Glutamatergic neuron (in vitro differentiated cells): Measurements from ENCODE around the gene PA2G4. TPM values are rescaled to one million over a fixed set of nuclear protein-coding genes. Genes with fewer than 3 reads are reported as not detected.

Source experiments
- DNase-seq: peaks from one replicate; pipeline ENCODE4 v3.0.0; 2022
- H3K27ac Mint-ChIP-seq: one replicate; pipeline ENCODE4 v1.8.0; 2020; ENCODE audit warnings: mild to moderate bottlenecking, mixed read lengths, inconsistent platforms; ENCODE audit not compliant: unreplicated experiment
- H3K27me3 Mint-ChIP-seq: one replicate; pipeline ENCODE4 v1.8.0; 2020; ENCODE audit warnings: mild to moderate bottlenecking, moderate library complexity, mixed read lengths, inconsistent platforms; ENCODE audit not compliant: unreplicated experiment
- H3K36me3 Mint-ChIP-seq: one replicate; pipeline ENCODE4 v1.8.0; 2020; ENCODE audit warnings: mild to moderate bottlenecking, mixed read lengths, inconsistent platforms; ENCODE audit not compliant: unreplicated experiment
- H3K4me1 Mint-ChIP-seq: one replicate; pipeline ENCODE4 v1.8.0; 2020; ENCODE audit warnings: mild to moderate bottlenecking, low read depth, mixed read lengths, inconsistent platforms; ENCODE audit not compliant: unreplicated experiment
- H3K4me3 Mint-ChIP-seq: one replicate; pipeline ENCODE4 v1.8.0; 2020; ENCODE audit warnings: mild to moderate bottlenecking, mixed read lengths, inconsistent platforms; ENCODE audit not compliant: unreplicated experiment
- H3K9me3 Mint-ChIP-seq: one replicate; pipeline ENCODE4 v1.8.0; 2020; ENCODE audit warnings: mild to moderate bottlenecking, moderate library complexity, mixed read lengths, inconsistent platforms; ENCODE audit not compliant: unreplicated experiment
- CTCF ChIP-seq: fragments of 200-600 bp; sonication (generic); IDR thresholded peaks from one replicate; pipeline ENCODE4 v1.5.0; 2021; ENCODE audit not compliant: partially characterized antibody, unreplicated experiment
- total RNA-seq: library from RNA; stranded (reverse); fragmentation: NEBNext Ultra II Directional; extraction: Animal tissue kit (Norgen Biotek cat#: 25700); gene quantifications from one replicate; pipeline ENCODE4 v1.2.1, GENCODE V29; 2021; ENCODE audit not compliant: unreplicated experiment

PA2G4 gene
- total RNA-seq, 1 donor from 2014 or later = 86.5 TPM

DNA sequence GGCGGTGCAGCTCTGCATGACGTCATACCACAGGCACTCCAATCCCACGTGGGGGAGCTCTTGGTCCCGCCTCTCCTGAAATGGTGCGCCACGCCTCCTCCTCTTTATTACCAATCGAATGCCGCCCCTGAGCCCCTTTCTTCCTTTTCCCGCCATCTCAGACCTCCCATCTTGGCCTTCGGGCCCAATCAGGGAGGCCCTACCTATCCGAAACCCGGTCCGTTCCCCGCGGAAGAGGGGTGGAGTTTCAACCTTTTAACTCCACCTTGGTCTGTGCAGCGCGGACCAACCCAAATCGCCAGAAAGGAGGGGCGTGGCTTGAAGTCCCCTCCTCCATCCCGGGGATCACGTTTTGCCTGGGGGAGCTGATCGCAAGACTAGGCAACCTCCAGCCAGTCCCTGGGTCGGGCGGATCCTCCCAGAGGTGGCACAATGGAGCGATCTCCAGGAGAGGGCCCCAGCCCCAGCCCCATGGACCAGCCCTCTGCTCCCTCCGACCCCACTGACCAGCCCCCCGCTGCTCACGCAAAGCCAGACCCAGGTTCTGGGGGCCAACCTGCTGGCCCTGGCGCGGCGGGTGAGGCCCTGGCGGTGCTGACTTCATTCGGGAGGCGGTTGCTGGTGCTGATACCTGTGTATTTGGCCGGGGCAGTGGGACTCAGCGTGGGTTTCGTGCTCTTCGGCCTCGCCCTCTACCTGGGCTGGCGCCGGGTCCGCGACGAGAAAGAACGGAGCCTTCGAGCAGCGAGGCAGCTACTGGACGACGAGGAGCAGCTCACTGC, 23.7 kb downstream of the PA2G4 start, which contains the start of gene ESYT1:
Gene ESYT1 (plus strand): TSS at position 380 of the 782 bp plus-strand sequence. CDS start 53 bp downstream, at position 433.
- TF ChIP-seq CTCF = no peak
- no peaks in the 10 kb centered on the region for H3K36me3 Mint-ChIP-seq
- peaks cover 12% of the 10 kb centered on the region for H3K9me3 Mint-ChIP-seq
- peak within 1 kb of the TSS; percentile 99 for H3K4me3 Mint-ChIP-seq
- DNase-seq = peak; percentile 93
- peak within 1 kb of the TSS; percentile 95 for H3K27ac Mint-ChIP-seq
- peaks cover 15% of the 10 kb centered on the region for H3K27me3 Mint-ChIP-seq
- peaks cover 15% of the 10 kb centered on the region for H3K4me1 Mint-ChIP-seq

GRCh38 chr12:56128670-56129205, 24.4 kb downstream of the PA2G4 start:
- peak overlapping the region; percentile 99 for H3K4me3 Mint-ChIP-seq
- H3K9me3 Mint-ChIP-seq = peaks cover 12% of the 10 kb centered on the region
- no peaks in the 10 kb centered on the region for H3K36me3 Mint-ChIP-seq
- peak; percentile 31 for DNase-seq
- H3K27ac Mint-ChIP-seq = peak overlapping the region; percentile 95
- no peak for TF ChIP-seq CTCF
- peaks cover 15% of the 10 kb centered on the region for H3K4me1 Mint-ChIP-seq
- H3K27me3 Mint-ChIP-seq = peaks cover 15% of the 10 kb centered on the region

DNA sequence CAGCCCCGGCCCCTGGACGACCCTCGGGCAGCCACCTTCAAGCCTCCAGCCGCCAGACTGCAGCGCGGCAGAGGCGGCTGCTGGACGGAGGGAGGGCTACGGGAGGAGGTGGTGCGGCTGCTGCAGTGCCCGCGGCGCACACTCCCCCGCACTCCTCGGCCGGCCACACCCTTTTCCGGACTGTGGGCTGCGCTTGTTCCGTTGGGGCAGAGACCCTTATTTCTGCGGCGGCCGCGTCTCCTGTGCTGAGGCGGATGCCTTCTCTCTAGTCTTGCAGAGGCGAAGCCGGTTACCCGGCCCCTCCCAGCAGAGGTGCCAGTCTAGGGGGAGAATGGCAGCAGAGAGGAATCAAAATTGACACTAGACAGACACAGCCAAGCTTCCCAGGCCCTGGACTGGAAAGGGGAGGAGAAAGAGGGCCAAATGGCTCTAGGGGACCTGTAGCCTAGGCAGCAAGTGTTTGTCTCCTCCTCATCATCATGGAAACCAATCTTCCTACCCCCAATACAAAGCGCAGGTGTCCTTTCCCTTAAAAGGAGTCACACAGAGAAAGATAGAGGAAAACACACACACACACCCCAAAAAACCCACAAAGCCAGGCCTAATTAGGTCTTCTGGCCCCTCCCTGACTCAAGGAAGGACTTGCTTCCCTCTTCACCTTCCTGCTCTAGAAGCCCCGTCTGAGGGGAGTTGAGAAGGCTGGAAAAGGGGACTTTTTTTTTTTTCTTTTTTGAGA, 25.0 kb downstream of the PA2G4 start:
- peak; percentile 70 for DNase-seq
- Mint-ChIP-seq H3K36me3 (no peaks in the 10 kb centered on the region), H3K27me3 (peaks cover 15% of the 10 kb centered on the region), H3K9me3 (peaks cover 12% of the 10 kb centered on the region), H3K4me3 (peak overlapping the region; percentile 99), H3K27ac (peak overlapping the region; percentile 95), H3K4me1 (peaks cover 15% of the 10 kb centered on the region)
- no peak for TF ChIP-seq CTCF

- H3K36me3 Mint-ChIP-seq = no peaks in the 10 kb centered on the region
- peaks cover 12% of the 10 kb centered on the region for H3K9me3 Mint-ChIP-seq
- DNase-seq = no peak
- H3K27me3 Mint-ChIP-seq = peaks cover 15% of the 10 kb centered on the region
- peak overlapping the region; percentile 99 for H3K4me3 Mint-ChIP-seq
- TF ChIP-seq CTCF = no peak
- H3K27ac Mint-ChIP-seq = peak overlapping the region; percentile 38
- peaks cover 15% of the 10 kb centered on the region for H3K4me1 Mint-ChIP-seq
These were observed 25.7 kb downstream of the PA2G4 start for GRCh38 chr12:56129942-56130495.
